ENCODE results near the gene ACAA2. TPM values are rescaled to one million over a fixed set of nuclear protein-coding genes. Genes with fewer than 3 reads are reported as not detected.

Gene ACAA2
- total RNA-seq, 4 donors from 2014 or later = 43.0 to 214 (median 147) TPM

- Histone ChIP-seq H3K27ac (no peak overlapping the region), H3K4me1 (no peaks in the 10 kb centered on the region), H3K36me3 (no peaks in the 10 kb centered on the region), H3K4me3 (no peak overlapping the region), H3K27me3 (no peaks in the 10 kb centered on the region), H3K9me3 (no peaks in the 10 kb centered on the region)
- in situ Hi-C loops (cut with MboI; ENCODE audit: low pct_ligation_motif_present in 1 of 4, low pct_unique_long_range_greater_than_20kb in 1 of 4, low sequenced_read_pairs in 3 of 4) = loop anchor here in 2 of 4 donors (25.0 kb wide), 1 partner anchor 206 kb away; the partner anchor contains the start of gene LIPG (in 2 of the 2)
- TF ChIP-seq CTCF (IDR thresholded peaks at IDR 0.05) (peak; percentile 30 to 62 (median 55)), EP300 (IDR thresholded peaks at IDR 0.05; ENCODE audit: low read depth) (no peak)
- peak; percentile 70 for DNase-seq
- intact Hi-C loops (cut with DNase I; ENCODE audit: low total_unique reads) = no loop called here
- 29 to 35% methylated on average over 3 to 5 of the region's 5 CpGs for WGBS, 2 donors (ENCODE audit: low coverage in 1 of 2)
Measured at GRCh38 chr18:49768051-49768391, 45.3 kb downstream of the ACAA2 start.

- no peaks in the 10 kb centered on the region for H3K36me3 ChIP-seq
- in situ Hi-C loops (cut with MboI; ENCODE audit: low pct_ligation_motif_present in 1 of 4, low pct_unique_long_range_greater_than_20kb in 1 of 4, low sequenced_read_pairs in 3 of 4) = loop anchor here in 2 of 4 donors (25.0 kb wide), 1 partner anchor 205 kb away; the partner anchor contains the start of gene LIPG (in 2 of the 2)
- DNase-seq = no peak
- H3K27ac ChIP-seq = no peak overlapping the region
- H3K9me3 ChIP-seq = no peaks in the 10 kb centered on the region
- WGBS, 2 donors (ENCODE audit: low coverage in 1 of 2) = 75 to 93% methylated on average over 2 to 11 of the region's 11 CpGs
- H3K4me3 ChIP-seq = no peak overlapping the region
- no peaks in the 10 kb centered on the region for H3K27me3 ChIP-seq
- H3K4me1 ChIP-seq = no peaks in the 10 kb centered on the region
- TF ChIP-seq POLR2AphosphoS5 (IDR thresholded peaks at IDR 0.05) = no peak
- no peak for TF ChIP-seq EP300 (IDR thresholded peaks at IDR 0.05; ENCODE audit: low read depth)
- TF ChIP-seq POLR2A (IDR thresholded peaks at IDR 0.05) = no peak
- TF ChIP-seq CTCF (IDR thresholded peaks at IDR 0.05) = no peak
- intact Hi-C loops (cut with DNase I; ENCODE audit: low total_unique reads) = no loop called here
Measured at GRCh38 chr18:49767111-49768050, 46.0 kb downstream of the ACAA2 start.

GRCh38 chr18:49766646-49767045, 46.7 kb downstream of the ACAA2 start:
- no peaks in the 10 kb centered on the region for H3K27me3 ChIP-seq
- H3K36me3 ChIP-seq = no peaks in the 10 kb centered on the region
- intact Hi-C loops (cut with DNase I; ENCODE audit: low total_unique reads) = no loop called here

More at GRCh38 chr18:49766646-49767045, 46.7 kb downstream of the ACAA2 start:
- TF ChIP-seq CTCF (IDR thresholded peaks at IDR 0.05) (no peak), EP300 (IDR thresholded peaks at IDR 0.05; ENCODE audit: low read depth) (no peak), POLR2AphosphoS5 (IDR thresholded peaks at IDR 0.05) (no peak), POLR2A (IDR thresholded peaks at IDR 0.05) (no peak)
- Histone ChIP-seq H3K4me1 (no peaks in the 10 kb centered on the region), H3K4me3 (no peak overlapping the region), H3K9me3 (no peaks in the 10 kb centered on the region), H3K27ac (no peak overlapping the region)
- WGBS, 2 donors (ENCODE audit: low coverage in 1 of 2) = 81% methylated on average over 3 of the region's 4 CpGs; no CpG with 5 or more reads in 1 of the 2 donors
- in situ Hi-C loops (cut with MboI; ENCODE audit: low pct_ligation_motif_present in 1 of 4, low pct_unique_long_range_greater_than_20kb in 1 of 4, low sequenced_read_pairs in 3 of 4) = loop anchor here in 2 of 4 donors (25.0 kb wide), 1 partner anchor 204 kb away; the partner anchor contains the start of gene LIPG (in 2 of the 2)
- no peak for DNase-seq

All from transverse colon (tissue), 4 donors.